ENCODE measurements around the gene BOLA3. TPM values are rescaled to one million over a fixed set of nuclear protein-coding genes. Genes with fewer than 3 reads are reported as not detected.

Gene BOLA3
- total and polyA plus RNA-seq, 10 of the 15 experiments (the other 5 are each of a cell fraction or from before 2014, with no cell fraction given), result 62.6 to 300 (median 134) TPM

- 95% methylated on average over 6 of the region's 6 CpGs for WGBS (ENCODE audit: insufficient coverage, insufficient replicate concordance, low lambda C conversion rate, missing lambda C conversion rate)
- intact Hi-C loops (cut with micrococcal nuclease; ENCODE audit: unreplicated experiment), result no loop called here
- no peak overlapping the region for H2AFZ ChIP-seq (ENCODE audit: control insufficient read depth, low read depth, low read length)
- RAD21 ChIA-PET (ENCODE audit: unreplicated experiment), result no interaction called here
- H3K4me2 ChIP-seq (ENCODE audit: control insufficient read depth, insufficient read depth), result no peak overlapping the region
- no peak for DNase-seq (ENCODE audit: low read depth, low spot score)
- H3K27me3 ChIP-seq (replicated peaks in 1 of 2; ENCODE audit: control insufficient read depth in 2 of 2, insufficient read depth in 2 of 2, low read length in 1 of 2), result no peaks in the 10 kb centered on the region
- peaks cover 34 to 44% of the 10 kb centered on the region in 2 experiments for H3K36me3 ChIP-seq (ENCODE audit: control insufficient read depth in 2 of 2, insufficient read depth in 2 of 2, low read length in 1 of 2)
- H3K4me3 ChIP-seq, result no peak overlapping the region
- H4K20me1 ChIP-seq (ENCODE audit: control insufficient read depth, insufficient read depth), result no peaks in the 10 kb centered on the region
- no peak overlapping the region for H3K9ac ChIP-seq (ENCODE audit: control insufficient read depth, insufficient read depth, low read length)
- CTCF ChIA-PET, result no interaction called here
- no peaks in the 10 kb centered on the region for H3K79me2 ChIP-seq (ENCODE audit: control insufficient read depth, insufficient read depth, low read length)
- H3K9me3 ChIP-seq (replicated peaks; ENCODE audit: control insufficient read depth, insufficient read depth, low read length), result no peaks in the 10 kb centered on the region
- no peak for FAIRE-seq
- SMC1A ChIA-PET (ENCODE audit: uncharacterized antibody, unreplicated experiment), result no interaction called here
- TF ChIP-seq LARP7 (IDR thresholded peaks at IDR 0.05), result no peak
- TF ChIP-seq MYC (IDR thresholded peaks at IDR 0.05; ENCODE audit: insufficient read depth, insufficient read length, insufficient replicate concordance, low read length, severe bottlenecking), result no peak
- TF ChIP-seq USF2 (IDR thresholded peaks at IDR 0.05; ENCODE audit: borderline replicate concordance, low read depth, low read length), result no peak
- no peak for TF ChIP-seq ZBED1 (IDR thresholded peaks at IDR 0.05; ENCODE audit: borderline replicate concordance)
- TF ChIP-seq TCF12 (IDR thresholded peaks at IDR 0.05; ENCODE audit: low read depth, low read length), result no peak
- no peak for TF ChIP-seq RUNX3 (IDR thresholded peaks at IDR 0.05; ENCODE audit: low read length)
- no peak for TF ChIP-seq CTCF (IDR thresholded peaks at IDR 0.05 in 2 of 3, conservative IDR thresholded peaks at IDR 0.05 in 1 of 3; ENCODE audit: control insufficient read depth in 2 of 3, extremely low read depth in 1 of 3, insufficient read depth in 1 of 3, low read depth in 3 of 3, low read length in 3 of 3)
- TF ChIP-seq MEF2A (IDR thresholded peaks at IDR 0.05; ENCODE audit: insufficient read depth, low read depth, low read length), result no peak
- no peak for TF ChIP-seq RELB (IDR thresholded peaks at IDR 0.05; ENCODE audit: low read depth)
- ATAC-seq, result no peak
- in situ Hi-C loops (cut with MboI), result no loop called here
- no TSS peak for BruUV-seq (replicated peaks)
- H3K27ac ChIP-seq (ENCODE audit: control insufficient read depth, insufficient read depth), result no peak overlapping the region
- POLR2A ChIA-PET, result no interaction called here
- no peaks in the 10 kb centered on the region for H3K4me1 ChIP-seq (ENCODE audit: control insufficient read depth, insufficient read depth, low read length)
These were observed 53.9 kb downstream of the BOLA3 start for GRCh38 chr2:74093840-74094239.
